ENCODE data around the gene SLC35B1.

SLC35B1 gene

GRCh38 chr17:49670641-49671040, 37.1 kb downstream of the SLC35B1 start:
- DNase-seq (ENCODE audit: low read depth in 2 of 2): no peak

DNA sequence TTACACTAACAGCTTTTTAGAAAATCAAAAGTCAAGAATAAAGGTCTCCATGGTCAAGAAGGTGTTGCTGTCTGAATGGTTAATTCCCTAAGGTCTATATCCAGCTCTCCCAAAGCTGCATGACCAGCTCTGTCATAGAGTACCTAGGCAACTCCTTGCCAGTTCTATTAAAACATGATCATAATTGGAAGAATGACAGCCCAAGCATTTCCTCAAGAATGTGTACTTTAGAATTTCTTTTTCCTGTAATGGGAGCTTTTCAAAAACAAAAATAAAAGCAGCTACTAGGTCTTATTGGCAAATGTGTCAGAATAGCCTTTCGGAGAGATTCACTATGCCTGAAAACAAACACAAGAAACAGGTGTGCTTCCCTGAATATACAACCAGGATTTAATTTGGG, 37.8 kb downstream of the SLC35B1 start:
- no peak for DNase-seq (ENCODE audit: low read depth in 2 of 2)

GRCh38 chr17:49667854-49668253, 39.9 kb downstream of the SLC35B1 start:
- DNase-seq (ENCODE audit: low read depth in 2 of 2): no peak

DNA sequence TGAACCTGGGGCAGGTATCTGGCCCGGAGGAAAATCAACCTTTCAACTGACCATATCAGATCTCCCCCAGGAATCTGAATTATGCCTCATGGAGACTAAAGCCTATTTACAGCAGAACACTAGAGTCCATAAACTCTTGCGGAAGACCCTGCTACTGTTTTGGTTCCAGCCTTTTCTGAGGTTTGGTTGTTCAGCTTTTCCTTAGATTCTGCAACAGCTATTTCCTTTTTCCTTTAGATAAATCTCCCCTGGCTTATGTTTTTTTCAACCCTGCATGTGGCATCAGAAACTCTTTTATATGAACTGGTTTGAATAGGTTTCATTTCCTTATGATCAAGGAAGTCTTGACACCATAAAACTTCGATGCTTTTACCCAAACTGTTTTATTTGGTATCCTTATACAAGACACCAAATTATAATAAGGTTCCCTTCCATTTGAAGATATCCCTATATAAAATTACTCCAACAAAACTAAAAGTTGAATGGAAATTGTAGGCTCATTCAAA, 43.0 kb downstream of the SLC35B1 start:
- DNase-seq (ENCODE audit: low read depth in 2 of 2): no peak

GRCh38 chr17:49659661-49660382, 47.9 kb downstream of the SLC35B1 start:
- no peak for DNase-seq (ENCODE audit: low read depth in 2 of 2)

DNA sequence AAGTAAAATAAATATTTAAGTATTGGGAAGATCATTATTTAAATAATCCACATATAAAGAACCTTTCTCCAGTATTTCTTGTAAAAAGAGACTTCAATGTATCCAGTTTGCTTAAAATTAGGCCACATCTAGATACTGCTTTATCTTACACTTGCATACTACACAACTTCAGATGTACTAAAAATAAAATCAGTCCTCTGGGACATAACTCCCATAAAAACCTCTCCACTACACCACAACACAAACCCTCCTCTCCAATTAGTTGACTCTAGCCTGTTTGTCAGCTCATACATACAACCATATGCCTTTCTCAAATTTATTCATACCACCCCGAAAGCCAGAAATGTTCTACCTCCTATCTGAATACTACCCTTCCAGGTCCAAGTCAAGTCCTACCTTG, 51.5 kb downstream of the SLC35B1 start:
- DNase-seq (ENCODE audit: low read depth in 2 of 2): no peak
